ENCODE measurements around the gene TIMM50. TPM values are rescaled to one million over a fixed set of nuclear protein-coding genes. Genes with fewer than 3 reads are reported as not detected.
"Not testable (repeated sequence)": the region's sequence is repeated elsewhere in the genome, so short reads cannot be mapped to it uniquely, and the experiment has no call there.

The TIMM50 gene
- total RNA-seq, 1 donor from 2014 or later: 43.2 TPM

DNA sequence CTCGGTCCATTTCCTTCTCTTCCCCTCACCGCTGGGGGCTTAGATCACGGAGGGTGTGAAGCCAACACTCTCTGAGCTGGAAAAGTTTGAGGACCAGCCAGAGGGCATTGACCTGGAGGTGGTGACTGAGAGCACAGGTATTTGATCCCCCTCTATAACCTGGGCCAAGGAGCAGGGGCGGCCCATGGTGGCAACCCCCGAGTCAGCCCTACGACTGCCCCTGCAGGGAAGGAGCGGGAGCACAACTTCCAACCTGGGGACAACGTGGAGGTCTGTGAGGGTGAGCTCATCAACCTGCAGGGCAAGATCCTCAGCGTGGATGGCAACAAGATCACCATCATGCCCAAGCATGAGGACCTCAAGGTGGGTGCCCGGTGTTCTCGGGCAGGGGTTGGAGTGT lies 11.6 kb upstream of the TIMM50 start:
- DNase-seq (ENCODE audit: low spot score in 2 of 2) (no peak), FAIRE-seq (no peak)

DNA sequence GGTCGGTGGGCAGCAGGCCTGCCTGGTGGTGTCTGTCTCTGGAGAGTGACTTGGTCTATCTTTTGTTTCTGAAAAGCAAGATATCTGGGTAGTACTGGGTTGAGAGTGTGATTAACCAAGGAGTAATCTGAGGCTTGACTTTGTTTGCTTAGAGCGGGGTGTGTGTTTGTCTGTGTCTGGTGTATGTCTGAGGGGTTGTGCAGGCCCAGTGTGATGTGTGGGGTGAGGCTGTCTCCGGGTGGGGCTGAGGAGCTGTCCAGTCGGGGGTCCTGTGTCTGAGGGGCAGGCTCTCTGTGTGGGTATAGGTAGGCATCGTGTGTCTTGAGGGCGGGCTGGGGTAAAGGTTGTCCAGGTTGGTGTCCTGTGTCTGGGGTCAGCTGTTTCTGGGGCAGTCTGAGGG lies 11.1 kb upstream of the TIMM50 start:
- FAIRE-seq (no peak), DNase-seq (ENCODE audit: low spot score in 2 of 2) (no peak)

DNA sequence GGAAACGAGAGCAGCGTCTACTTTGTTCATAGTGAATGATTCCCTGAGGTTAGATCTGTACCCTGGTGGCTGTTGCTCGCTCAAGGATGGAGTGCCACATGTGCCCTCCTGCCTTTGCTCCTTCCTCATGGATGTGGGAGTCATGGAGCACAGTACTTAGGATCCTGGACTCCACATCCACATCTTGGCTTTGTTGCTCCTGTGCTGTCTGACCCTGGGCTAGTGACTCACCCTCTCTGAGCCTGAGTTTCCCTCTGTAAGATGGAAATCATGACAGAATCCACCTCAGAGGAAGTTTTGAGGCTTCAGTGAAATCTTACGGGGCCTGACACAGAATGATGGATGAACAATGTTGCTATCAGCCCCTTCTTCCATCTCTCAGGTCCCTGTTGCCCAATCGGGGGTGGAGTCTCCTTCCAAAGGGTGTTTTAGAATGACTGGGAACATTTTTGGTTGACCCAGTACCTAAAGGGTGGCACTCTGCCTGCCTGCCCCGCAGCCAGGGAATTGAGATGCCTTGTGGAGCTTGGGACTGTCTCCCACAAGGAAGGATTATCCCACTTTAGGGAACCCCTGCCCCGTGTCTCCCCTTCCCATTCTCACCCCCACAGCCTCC lies 9.8 kb upstream of the TIMM50 start:
- no peak for FAIRE-seq
- DNase-seq (ENCODE audit: low spot score in 2 of 2): no peak

DNA sequence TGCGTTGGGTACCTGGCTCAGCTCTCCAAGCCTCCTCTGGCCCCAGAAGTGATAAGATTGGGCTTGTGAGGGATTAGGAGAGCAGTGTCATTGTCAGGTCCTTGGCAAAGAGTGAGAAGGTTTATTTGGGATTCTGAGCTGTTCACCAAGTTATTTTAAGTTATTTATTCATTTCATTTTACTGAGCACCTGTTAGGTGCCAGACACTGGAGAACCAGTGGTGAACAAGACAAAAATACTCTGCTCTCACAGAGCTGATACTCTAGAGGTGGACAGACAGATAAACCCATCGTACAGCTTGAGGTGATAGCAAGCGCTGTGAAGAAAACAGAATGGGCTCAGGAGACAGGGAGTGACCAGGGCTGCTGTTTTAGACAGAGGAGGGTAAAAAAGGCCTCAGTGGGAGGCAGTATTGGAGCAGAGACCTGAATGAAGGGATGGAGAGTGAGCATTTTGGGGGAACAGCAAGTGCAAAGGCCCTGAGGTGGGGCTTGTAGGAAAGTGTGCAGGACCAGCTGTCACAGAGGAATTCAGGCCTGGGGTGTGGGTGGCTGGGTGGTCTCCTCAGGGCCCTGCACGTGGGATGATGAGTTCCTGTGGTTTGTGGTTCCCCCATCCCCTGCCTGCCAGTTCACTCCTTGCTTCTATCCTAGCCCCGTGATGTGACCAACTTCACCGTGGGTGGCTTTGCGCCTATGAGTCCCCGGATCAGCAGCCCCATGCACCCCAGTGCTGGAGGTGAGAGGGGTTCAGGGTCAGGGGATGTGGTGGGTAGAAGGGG lies 8.7 kb upstream of the TIMM50 start:
- FAIRE-seq (no peak), DNase-seq (ENCODE audit: low spot score in 2 of 2) (no peak)

DNA sequence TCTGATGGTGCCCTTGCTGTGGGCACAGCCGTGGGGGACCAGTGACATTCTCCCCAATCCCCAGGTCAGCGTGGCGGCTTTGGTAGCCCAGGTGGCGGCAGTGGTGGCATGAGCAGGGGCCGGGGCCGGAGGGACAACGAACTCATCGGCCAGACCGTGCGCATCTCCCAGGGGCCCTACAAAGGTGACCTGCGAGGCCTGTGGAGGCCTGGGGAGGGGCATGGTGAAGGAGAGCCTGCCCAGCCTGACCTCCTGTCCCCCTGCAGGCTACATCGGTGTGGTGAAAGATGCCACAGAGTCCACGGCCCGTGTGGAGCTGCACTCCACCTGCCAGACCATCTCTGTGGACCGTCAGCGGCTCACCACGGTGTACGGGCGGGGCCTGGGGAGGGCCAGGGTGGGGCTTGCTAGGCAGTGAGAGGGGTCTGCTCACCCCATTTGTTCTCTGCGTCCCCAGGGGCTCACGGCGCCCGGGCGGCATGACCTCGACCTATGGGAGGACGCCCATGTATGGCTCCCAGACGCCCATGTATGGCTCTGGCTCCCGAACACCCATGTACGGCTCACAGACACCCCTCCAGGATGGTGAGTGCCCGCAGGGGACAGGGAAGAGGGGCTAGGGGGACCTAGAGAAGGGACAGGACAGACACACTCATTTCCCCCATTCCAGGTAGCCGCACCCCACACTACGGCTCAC lies 7.7 kb upstream of the TIMM50 start:
- FAIRE-seq: no peak

DNA sequence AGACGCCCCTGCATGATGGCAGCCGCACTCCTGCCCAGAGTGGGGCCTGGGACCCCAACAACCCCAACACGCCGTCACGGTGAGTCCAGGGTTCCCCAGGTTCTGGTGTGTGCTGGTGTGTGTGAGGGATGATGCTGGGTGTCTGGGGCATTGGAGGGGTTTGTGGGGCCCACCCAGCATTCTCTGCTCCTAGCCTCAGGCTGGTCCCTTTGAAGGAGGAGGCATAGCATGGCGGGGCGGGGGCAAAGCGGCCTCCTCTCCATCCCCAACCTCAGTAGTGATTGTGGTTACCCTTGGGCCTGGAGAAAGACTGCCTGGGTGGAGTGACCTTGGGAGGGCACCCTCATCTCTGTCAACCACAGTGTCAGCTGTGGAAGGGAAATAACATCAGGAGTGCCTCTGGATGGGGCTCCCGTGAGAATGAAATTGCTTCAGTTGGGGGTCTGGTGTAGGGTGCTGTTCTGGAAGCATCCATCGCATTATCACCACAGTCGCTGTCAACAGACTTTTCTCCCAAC lies 7.1 kb upstream of the TIMM50 start:
- no peak for DNase-seq (ENCODE audit: low spot score in 2 of 2)
- no peak for FAIRE-seq

More for the DNA sequence above, 7.7 kb upstream of the TIMM50 start:
- no peak for DNase-seq (ENCODE audit: low spot score in 2 of 2)

DNA sequence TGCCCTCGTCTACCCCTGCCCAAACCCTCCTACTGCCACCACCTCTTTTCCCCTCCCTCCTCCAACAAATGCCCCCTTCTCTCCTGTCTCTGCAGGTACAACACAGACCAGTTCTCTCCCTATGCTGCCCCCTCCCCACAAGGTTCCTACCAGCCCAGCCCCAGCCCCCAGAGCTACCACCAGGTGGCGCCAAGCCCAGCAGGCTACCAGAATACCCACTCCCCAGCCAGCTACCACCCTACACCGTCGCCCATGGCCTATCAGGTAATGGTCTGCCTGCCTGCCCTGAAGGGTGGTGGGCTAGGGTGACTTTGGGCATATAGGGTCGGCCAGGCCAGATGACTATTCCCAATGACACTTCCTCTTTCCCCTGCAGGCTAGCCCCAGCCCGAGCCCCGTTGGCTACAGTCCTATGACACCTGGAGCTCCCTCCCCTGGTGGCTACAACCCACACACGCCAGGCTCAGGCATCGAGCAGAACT lies 6.5 kb upstream of the TIMM50 start:
- DNase-seq (ENCODE audit: low spot score in 2 of 2) (peak; percentile 35 to 65), FAIRE-seq (no peak)

DNA sequence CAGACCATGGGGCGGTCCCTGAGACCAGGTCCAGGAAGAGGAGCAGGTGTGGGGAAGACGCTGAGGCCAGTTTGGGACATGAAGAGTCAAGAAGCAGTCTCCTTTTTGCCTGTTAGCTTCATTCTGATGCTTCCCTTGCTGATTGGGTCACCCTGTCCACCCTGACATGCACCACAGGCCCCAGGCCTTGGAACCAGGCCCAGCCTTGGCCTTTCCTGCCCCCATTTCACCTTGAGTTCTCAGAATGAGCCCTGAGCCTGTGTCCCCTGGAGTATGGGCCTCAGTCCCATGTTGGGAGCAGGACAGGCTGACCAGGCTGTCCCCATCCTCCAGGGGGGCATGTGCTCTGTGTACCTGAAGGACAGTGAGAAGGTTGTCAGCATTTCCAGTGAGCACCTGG lies 4.9 kb upstream of the TIMM50 start:
- FAIRE-seq (no peak), DNase-seq (ENCODE audit: low spot score in 2 of 2) (no peak)

DNA sequence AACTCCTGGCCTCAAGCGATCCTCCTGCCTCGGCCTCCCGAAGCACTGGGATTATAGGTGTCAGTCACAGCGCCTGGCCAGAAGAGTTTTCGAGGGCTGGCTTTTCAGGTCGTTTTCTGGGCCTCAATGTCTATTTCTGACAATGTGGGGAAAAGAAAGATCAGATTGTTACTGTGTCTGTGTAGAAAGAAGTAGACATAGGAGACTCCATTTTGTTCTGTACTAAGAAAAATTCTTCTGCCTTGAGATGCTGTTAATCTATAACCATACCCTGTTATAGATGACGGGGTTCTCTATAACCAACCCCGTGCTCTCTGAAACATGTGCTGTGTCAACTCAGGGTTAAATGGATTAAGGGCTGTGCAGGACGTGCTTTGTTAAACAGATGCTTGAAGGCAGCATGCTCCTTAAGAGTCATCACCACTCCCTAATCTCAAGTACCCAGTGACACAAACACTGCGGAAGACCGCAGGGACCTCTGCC lies 1.3 kb upstream of the TIMM50 start:
- DNase-seq (ENCODE audit: low spot score in 2 of 2); FAIRE-seq: not testable (repeated sequence)

DNA sequence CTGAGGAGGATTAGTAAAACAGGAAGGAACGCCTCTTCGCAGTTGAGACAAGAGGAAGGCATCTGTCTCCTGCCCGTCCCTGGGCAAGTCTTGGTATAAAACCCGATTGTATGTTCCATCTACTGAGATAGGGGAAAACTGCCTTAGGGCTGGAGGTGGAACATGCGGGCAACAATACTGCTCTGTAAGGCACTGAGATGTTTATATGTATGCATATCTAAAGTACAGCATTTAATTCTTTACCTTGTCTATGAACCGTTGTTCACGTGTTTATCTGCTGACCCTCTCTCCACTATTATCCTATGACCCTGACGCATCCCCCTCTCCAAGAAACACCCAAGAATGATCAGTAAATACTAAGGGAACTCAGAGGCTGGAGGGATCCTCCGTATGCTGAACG lies 722 bp upstream of the TIMM50 start:
- no peak for FAIRE-seq

DNA sequence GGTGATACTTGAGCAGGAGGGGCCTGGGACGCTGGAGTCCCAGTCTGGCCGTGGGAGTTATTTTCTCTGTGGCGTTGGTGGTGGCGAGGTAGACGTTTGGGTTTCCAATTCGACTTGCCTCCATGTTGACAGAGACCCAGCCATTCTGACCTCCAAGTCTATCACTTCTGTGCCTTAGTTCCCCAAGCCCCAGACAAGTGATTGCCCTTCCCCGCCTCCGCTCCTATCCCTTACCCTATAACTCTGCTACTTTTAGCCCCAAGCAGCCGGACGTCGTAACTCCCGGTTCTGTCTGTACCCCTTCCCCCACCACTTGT lies 549 bp downstream of the TIMM50 start:
- no peak for DNase-seq (ENCODE audit: low spot score in 2 of 2)
- no peak for FAIRE-seq

More for the DNA sequence above, 722 bp upstream of the TIMM50 start:
- no peak for DNase-seq (ENCODE audit: low spot score in 2 of 2)

DNA sequence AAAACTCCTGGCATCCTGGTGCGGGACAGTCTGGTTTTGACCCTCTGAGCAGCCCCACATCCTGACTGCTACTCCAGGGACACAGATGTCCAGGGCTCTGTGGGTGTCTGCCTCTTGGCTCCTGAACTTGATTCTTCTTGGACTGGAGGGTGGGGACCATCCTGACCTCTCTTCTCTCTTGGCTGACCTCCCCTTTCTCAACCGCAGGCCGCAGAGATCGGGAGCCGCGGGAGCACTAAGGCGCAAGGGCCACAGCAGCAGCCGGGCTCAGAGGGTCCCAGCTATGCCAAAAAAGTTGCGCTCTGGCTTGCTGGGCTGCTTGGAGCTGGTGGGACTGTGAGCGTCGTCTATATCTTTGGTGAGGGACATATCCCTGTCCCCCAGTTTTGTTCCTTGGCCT lies 1.0 kb downstream of the TIMM50 start:
- DNase-seq (ENCODE audit: low spot score in 2 of 2) (no peak), FAIRE-seq (no peak)

DNA sequence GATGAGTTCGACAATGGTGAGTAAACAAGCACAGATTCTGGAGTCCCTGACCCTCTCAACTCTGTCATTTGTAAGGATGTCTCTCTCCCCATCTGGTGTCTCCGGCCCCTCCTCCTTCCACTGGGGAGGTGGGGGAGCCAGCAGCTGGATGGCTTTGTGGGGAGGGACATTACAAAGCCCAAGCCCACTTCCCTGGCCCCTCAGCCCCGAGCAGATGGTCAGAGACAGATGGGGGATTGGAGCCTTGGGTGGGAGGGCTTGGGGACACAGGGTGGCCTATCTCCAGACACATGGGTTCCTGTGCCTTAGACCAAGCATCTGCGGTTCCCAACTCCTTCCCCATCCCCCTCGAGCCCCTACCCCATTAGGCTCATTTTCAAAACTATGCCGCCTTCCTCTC lies 2.5 kb downstream of the TIMM50 start:
- no peak for DNase-seq (ENCODE audit: low spot score in 2 of 2)
- no peak for FAIRE-seq

DNA sequence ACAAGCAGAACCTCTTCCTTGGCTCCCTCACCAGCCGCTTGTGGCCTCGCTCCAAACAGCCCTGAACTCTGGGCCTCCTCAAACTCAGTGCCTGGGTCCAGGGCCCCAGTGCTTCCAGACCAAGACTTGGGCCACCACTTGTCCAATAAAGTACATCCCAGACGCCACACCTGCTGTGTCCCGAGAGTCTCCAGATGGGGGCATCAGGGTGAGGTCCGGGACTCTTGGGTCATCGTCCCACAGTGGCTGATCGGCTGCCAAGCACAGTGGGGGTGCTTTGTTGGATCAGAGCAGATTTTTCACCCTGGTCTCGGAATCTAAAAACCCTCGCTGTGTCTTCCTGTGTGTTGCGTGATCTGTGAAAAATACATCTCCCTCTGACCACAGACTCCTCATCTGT lies 9.1 kb downstream of the TIMM50 start:
- FAIRE-seq: no peak
- DNase-seq (ENCODE audit: low spot score in 2 of 2): no peak

DNA sequence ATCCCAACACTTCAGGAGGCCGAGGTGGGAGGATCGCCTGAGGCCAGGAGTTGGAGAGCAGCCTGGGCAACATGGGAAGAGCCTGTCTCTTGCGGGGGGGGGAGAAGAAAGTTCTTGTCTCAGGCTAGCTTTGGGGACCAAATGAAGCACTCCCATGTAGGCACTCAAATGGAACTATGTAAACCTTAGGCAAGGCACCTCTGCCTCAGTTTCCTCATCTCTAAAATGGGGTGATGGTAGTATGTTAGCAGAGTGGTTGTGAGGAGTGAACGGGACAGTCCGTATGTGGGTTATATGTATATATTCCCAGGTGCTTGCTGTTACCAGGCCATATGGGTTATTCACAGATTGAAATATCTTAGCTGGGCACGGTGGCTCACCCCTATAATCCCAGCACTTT lies 11.6 kb downstream of the TIMM50 start:
- DNase-seq (ENCODE audit: low spot score in 2 of 2) (no peak), FAIRE-seq (no peak)

DNA sequence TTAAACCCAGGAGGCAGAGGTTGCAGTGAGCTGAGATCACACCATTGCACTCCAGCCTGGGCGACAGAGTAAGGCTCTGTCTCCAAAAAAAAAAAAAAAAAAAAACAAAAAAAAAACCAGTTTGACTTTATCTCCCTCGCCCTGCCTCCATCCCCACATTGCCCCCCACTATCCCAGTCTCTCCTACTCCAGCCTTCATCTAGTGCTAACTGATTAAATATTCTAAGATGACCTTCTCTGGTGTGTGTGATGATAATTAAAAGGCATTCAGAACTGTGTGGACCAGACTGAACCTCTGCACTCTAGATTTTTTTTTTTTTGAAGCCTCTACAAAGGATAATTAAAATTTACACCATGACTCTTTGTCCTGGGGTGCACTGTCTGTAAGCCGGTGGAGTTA lies 12.2 kb downstream of the TIMM50 start:
- FAIRE-seq (no peak), DNase-seq (ENCODE audit: low spot score in 2 of 2) (no peak)

DNA sequence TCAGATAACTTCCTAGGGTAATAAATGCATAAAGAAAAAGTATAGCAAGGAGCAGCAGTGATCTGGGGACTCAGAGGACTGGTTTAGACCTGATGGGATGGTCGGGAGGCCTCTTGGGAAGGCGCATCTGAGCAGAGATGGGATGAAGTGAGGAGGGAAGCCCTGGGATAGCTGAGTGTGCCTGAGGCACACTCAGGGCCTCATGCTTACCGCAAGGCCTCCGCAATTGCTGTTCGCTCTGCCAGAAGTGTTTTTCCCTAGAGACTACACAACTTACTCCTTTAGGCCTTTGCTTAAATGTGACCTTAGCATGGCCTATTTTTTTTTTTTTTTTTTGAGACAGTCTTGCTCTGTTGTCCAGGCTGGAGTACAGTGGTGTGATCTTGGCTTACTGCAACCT lies 14.0 kb downstream of the TIMM50 start:
- FAIRE-seq (no peak), DNase-seq (ENCODE audit: low spot score in 2 of 2) (no peak)

DNA sequence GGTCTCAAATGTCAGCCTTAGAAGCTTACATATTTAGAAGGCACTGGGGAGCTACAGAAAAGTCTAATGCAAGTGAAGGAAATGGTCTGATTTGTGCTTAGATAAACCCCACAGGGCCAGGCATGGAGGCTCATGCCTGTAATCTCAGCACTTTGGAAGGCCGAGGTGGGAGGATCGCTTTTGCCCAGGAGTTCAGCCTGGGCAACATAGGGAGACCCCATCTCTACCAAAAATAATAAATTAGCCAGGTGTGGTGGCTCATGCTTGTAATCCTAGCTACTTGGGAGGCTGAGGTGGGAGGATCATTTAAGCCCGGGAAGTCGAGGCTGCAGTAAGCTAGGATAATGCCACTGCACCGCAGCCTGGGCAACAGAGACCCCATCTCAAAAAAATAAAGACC lies 15.4 kb downstream of the TIMM50 start:
- DNase-seq (ENCODE audit: low spot score in 2 of 2) (no peak), FAIRE-seq (no peak)

DNA sequence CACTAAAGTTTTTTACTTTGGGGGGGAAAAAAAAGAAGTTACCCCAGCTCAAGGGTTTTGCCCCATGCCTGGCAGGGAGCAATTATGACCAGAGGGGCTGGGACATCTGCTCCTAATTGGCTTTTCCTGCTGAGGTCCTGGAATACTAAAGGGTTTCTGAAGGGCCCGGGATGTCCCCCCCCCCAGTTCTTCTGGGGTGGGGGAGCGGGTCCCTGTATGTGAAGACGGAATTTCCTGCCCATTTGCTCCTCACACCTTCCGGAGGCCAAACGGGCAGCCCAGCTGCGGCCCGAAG lies 17.0 kb downstream of the TIMM50 start:
- FAIRE-seq: no peak

DNA sequence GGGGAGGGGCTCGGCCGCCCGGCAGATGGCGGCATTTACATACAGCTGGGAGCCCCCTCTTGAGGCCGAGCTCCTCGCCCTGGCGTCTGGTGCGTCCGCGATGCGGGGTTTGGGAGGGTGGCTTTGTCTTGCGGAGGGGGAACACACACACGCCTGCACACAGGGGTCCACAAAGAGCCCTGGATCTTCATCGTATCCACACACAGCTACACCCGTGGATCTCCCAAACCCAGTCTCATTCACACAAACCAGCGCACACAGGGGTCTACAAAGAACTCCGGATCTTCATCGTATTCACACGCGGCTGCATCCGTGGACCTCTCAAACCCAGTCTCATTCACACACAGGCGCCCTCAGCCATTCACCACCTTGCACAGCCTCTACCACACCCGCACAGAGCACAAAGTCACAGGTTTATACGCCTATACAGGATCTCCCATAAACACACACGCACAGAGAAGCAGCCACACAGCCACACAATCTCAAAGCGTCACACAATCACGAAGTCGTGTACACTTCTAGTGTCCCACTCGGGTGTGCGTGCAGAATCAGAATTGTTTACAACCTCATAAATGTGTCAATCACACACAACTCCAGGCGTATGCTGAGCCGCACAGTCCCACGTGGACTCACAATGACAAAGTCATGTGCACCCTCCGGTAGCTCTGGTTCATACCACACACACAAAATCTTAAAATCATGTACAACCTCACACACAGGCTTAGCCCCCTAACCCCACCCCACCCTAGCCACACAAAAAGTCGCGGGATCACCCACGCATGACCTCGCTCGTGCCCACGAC lies 17.6 kb downstream of the TIMM50 start:
- FAIRE-seq: no peak
- peak in 1 of 2 donors; percentile 57 for DNase-seq (ENCODE audit: low spot score in 2 of 2)

More for the DNA sequence above, 17.0 kb downstream of the TIMM50 start:
- no peak for DNase-seq (ENCODE audit: low spot score in 2 of 2)

Data from frontal cortex (tissue), 4 donors.